Measurements from ENCODE around the gene PLCH1.

Gene PLCH1

DNA sequence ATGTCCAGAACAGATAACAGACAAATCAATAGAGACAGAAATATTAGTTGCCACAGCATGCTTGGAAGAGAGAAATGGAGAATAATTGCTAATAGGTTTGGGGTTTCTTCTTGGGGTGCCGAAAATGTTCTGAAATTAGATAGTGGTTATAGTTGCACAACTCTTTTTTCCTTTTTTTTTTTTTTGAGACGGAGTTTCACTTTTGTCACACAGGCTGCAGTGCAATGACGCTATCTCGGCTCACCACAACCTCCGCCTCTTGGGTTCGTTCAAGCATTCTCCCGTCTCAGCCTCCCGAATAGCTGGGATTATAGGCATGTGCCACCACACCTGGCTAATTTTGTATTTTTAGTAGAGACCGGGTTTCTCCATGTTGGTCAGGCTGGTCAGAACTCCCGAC, 163.3 kb downstream of the PLCH1 start:
- no peak overlapping the region for H3K4me3 ChIP-seq (ENCODE audit: low read depth, low read length)
- TF ChIP-seq, protein P1, sequence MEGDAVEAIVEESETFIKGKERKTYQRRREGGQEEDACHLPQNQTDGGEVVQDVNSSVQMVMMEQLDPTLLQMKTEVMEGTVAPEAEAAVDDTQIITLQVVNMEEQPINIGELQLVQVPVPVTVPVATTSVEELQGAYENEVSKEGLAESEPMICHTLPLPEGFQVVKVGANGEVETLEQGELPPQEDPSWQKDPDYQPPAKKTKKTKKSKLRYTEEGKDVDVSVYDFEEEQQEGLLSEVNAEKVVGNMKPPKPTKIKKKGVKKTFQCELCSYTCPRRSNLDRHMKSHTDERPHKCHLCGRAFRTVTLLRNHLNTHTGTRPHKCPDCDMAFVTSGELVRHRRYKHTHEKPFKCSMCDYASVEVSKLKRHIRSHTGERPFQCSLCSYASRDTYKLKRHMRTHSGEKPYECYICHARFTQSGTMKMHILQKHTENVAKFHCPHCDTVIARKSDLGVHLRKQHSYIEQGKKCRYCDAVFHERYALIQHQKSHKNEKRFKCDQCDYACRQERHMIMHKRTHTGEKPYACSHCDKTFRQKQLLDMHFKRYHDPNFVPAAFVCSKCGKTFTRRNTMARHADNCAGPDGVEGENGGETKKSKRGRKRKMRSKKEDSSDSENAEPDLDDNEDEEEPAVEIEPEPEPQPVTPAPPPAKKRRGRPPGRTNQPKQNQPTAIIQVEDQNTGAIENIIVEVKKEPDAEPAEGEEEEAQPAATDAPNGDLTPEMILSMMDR (IDR thresholded peaks at IDR 0.05; ENCODE audit: insufficient read depth, low read depth, low read length, missing control alignments), result no peak
- DNase-seq (ENCODE audit: low read depth), result no peak

DNA sequence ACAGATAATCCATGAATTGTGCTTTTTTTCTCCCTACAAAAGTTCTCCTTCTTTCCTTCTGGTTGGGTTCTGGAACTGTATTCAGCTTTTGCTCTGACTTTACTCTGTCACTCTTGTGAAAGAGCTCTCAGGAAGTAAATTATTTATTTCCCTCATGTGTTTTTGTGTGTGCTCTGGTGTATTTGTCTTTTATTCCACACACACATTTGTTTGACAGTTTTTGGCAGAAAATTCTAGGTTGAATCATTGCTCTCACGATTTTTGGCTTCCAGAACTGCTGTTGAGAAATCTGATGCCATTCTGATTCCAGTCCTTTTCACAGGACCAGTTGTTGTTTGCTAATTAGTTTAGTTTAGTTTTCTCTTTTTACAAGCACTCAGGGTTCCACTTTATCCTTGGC, 172.8 kb downstream of the PLCH1 start:
- TF ChIP-seq, protein P1 (IDR thresholded peaks at IDR 0.05; ENCODE audit: insufficient read depth, low read depth, low read length, missing control alignments), result no peak
- no peak overlapping the region for H3K4me3 ChIP-seq (ENCODE audit: low read depth, low read length)
- no peak for DNase-seq (ENCODE audit: low read depth)

DNA sequence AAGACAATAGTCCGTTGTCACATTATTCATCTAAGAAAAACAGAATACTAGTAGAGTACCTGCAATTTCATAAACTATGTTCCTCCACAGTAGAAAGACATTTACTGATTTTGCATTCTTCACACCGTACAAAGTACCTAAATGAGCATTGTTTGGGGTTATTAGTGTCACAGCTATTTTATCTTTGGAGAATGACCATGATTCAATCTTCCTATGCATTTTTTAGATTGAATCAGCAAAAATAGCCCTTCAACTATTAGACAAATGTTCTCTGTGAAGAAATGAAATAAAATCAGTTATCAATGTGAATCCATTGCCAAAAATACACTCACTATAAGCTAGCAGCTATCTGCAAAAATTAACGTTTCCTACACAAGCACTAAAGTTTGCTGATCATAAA, 176.6 kb downstream of the PLCH1 start:
- TF ChIP-seq, protein P1 (IDR thresholded peaks at IDR 0.05; ENCODE audit: insufficient read depth, low read depth, low read length, missing control alignments), result no peak
- DNase-seq (ENCODE audit: low read depth), result no peak
- no peak overlapping the region for H3K4me3 ChIP-seq (ENCODE audit: low read depth, low read length)

DNA sequence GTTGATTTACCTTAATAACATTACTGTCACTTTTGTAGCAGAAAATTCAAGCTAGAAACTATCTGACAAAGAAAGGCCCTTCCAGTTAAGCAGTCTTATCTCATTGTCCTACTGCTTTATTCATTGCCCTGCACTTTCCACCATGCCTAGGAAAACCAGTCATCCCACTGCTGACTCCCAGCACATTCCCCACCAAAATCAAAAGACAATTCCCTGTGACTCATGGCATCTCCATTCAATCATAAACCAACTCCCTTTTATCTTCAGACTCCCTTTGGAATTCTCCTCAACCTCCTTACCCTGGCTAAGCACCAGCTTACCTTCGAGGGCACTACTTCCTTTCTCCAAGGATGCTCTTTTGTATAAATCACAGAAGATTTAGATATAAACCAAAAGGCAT, 184.3 kb downstream of the PLCH1 start:
- DNase-seq (ENCODE audit: low read depth), result no peak
- TF ChIP-seq, protein P1 (IDR thresholded peaks at IDR 0.05; ENCODE audit: insufficient read depth, low read depth, low read length, missing control alignments), result no peak
- H3K4me3 ChIP-seq (ENCODE audit: low read depth, low read length), result no peak overlapping the region

DNA sequence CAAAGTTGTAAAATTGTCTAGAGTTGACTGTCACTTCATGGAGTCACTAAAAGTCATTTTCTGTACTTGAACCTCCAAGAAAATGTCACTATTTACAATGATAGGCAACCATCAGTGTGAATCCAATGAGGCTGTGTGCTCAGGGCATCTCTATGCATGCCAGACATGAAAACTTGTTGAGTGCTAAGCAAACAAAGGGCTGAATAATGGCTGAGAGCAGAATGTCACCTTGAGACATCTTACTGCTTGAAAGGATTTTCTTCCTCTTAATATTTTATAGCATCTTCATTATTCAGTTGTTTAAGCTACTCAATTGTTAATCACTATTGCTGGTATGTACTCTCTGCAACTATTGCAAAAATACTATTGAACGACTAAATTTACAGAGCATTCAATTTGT, 184.7 kb downstream of the PLCH1 start:
- H3K4me3 ChIP-seq (ENCODE audit: low read depth, low read length), result no peak overlapping the region
- DNase-seq (ENCODE audit: low read depth), result no peak
- TF ChIP-seq, protein P1 (IDR thresholded peaks at IDR 0.05; ENCODE audit: insufficient read depth, low read depth, low read length, missing control alignments), result no peak

DNA sequence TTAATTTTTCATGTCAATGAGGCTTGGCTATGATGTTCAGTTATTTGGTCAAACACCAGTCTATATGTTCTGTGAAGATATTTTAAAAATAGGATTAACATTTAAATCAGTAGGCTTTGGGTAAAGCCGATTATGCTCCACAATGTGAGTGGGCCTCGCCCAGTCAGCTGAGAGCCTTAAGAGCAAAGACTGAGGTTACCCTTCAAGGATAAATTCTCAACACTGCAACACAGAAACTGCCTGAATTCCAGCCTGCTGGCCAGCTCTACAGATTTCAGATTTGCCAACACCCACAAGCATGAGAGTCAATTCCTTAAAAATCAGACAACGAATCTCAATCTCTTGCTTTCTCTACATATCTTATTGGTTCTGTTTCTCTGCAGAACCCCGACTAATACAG, 188.3 kb downstream of the PLCH1 start:
- no peak overlapping the region for H3K4me3 ChIP-seq (ENCODE audit: low read depth, low read length)
- DNase-seq (ENCODE audit: low read depth), result no peak
- TF ChIP-seq, protein P1 (IDR thresholded peaks at IDR 0.05; ENCODE audit: insufficient read depth, low read depth, low read length, missing control alignments), result no peak

DNA sequence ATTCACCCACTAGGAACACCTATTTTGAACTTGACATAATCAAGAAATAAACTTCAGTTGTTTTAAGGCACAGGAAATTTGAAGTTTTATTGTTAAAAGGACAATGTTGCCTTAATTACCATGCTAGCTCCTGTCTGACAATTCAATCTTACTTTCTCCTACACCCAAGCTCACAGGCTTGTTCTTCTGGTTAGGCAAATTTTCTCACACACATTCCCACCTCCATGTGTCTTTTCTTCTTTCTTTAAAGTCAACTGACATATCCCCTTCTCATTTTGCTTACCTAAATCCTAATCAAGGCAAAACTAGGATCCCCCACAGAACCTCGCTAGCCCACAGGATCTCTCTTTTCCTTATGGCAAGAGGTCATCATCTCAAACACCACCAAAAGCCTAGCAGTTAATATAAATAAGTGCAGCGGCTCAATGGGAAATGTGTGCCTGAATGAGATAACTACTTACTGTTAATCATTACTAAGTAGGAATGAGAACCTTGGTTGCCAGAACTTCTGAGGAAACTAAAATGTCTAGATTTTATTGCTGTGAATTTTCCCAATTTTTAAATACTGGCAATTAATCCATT, 189.3 kb downstream of the PLCH1 start:
- TF ChIP-seq, protein P1 (IDR thresholded peaks at IDR 0.05; ENCODE audit: insufficient read depth, low read depth, low read length, missing control alignments), result no peak
- no peak overlapping the region for H3K4me3 ChIP-seq (ENCODE audit: low read depth, low read length)
- DNase-seq (ENCODE audit: low read depth), result no peak
